HepG2 (cell line): ENCODE data around the gene EPC1. TPM values are rescaled to one million over a fixed set of nuclear protein-coding genes. Genes with fewer than 3 reads are reported as not detected.

Experiments used
- ATAC-seq: fragments of 200-7000 bp; cut with Tn5 transposase; 3 replicates; pipeline ENCODE4 v1.9.1; 2020; ENCODE audit warnings: mild to moderate bottlenecking, moderate library complexity
- BruUV-seq: library from RNA; stranded (reverse); fragments of 400-500 nt; replicated peaks from 2 replicates; lab custom pipeline; 2021; lab: Mats Ljungman, UMichigan
- CTCF ChIA-PET: fragments of 300-600 bp; formaldehyde crosslinking; extraction: SDS; loops from one replicate; lab custom pipeline; 2021; ENCODE audit warnings: low total read pairs, inconsistent platforms, low intra/inter-chr PET ratio; lab: Yijun Ruan, JAX
- POLR2A ChIA-PET: fragments of 350-600 bp; sonication (Branson Sonifier 250); formaldehyde crosslinking; loops from one replicate; lab custom pipeline; 2020; ENCODE audit warnings: antibody characterized with exemption, inconsistent platforms; lab: Yijun Ruan, JAX
- DNase-seq: peaks from one replicate; pipeline ENCODE4 v3.0.0-alpha.2; 2015; ENCODE audit warnings: low spot score
- FAIRE-seq: peaks from 3 replicates; lab custom pipeline; 2011; peaks lifted over from hg19 to GRCh38; lab: Jason Lieb, UNC
- H2AFZ ChIP-seq: one replicate; pipeline ENCODE4 v1.6.1; 2011; ENCODE audit warnings: low read length, inconsistent platforms
- H3K27ac ChIP-seq: fragments of 300-600 bp; 3 replicates; pipeline ENCODE4 v1.8.0; 2011; ENCODE audit warnings: mixed run types, mild to moderate bottlenecking, mixed read lengths, low read length, inconsistent platforms; ENCODE audit not compliant: insufficient read depth; ENCODE audit errors: extremely low read length
- H3K27me3 ChIP-seq, 2 experiments: fragments of 200-600 bp in 1 of 2; 2 replicates in 1 of 2; 3 replicates in 1 of 2; pipeline versions ENCODE4 v1.6.0 to v1.8.0; 2011; ENCODE audit warnings: low read length in 2 of 2, mild to moderate bottlenecking in 2 of 2, moderate library complexity in 2 of 2, inconsistent platforms in 1 of 2; ENCODE audit not compliant: insufficient read depth in 2 of 2, control insufficient read depth in 1 of 2
- H3K36me3 ChIP-seq, 2 experiments: fragments of 200-600 bp in 1 of 2; replicated peaks in 1 of 2; 2 replicates in 1 of 2; 3 replicates in 1 of 2; pipeline versions ENCODE4 v1.5.1 to v1.8.0; 2011; ENCODE audit warnings: low read length in 2 of 2, inconsistent platforms in 1 of 2; ENCODE audit not compliant: insufficient read depth in 2 of 2, control insufficient read depth in 1 of 2
- H3K4me1 ChIP-seq: 2 replicates; pipeline ENCODE4 v1.5.1; 2012; ENCODE audit warnings: low read length, inconsistent platforms; ENCODE audit not compliant: insufficient read depth
- H3K4me2 ChIP-seq: 2 replicates; pipeline ENCODE4 v1.6.0; 2011; ENCODE audit warnings: low read depth, low read length, inconsistent platforms
- H3K4me3 ChIP-seq, 3 experiments: fragments of 200-600 bp in 1 of 3; sonication (generic), shearing (Covaris generic) in 1 of 3; replicated peaks in 1 of 3; 2 replicates each; pipeline ENCODE4 v1.5.1; 2011 to 2016; ENCODE audit warnings: low read length in 3 of 3, inconsistent platforms in 2 of 3, low read depth in 2 of 3, mild to moderate bottlenecking in 2 of 3, control low read depth in 1 of 3, mixed read lengths in 1 of 3; ENCODE audit not compliant: insufficient read depth in 1 of 3
- H3K79me2 ChIP-seq: one replicate; pipeline ENCODE4 v1.6.1; 2011; ENCODE audit warnings: low read length, inconsistent platforms; ENCODE audit not compliant: insufficient read depth
- H3K9ac ChIP-seq: 2 replicates; pipeline ENCODE4 v1.6.0; 2011; ENCODE audit warnings: mild to moderate bottlenecking, low read depth, low read length, inconsistent platforms; ENCODE audit not compliant: insufficient read depth
- H3K9me3 ChIP-seq: 2 replicates; pipeline ENCODE4 v1.5.1; 2012; ENCODE audit warnings: mild to moderate bottlenecking, low read length
- H4K20me1 ChIP-seq: 2 replicates; pipeline ENCODE4 v1.6.0; 2011; ENCODE audit warnings: inconsistent platforms, mild to moderate bottlenecking, low read length, moderate library complexity; ENCODE audit not compliant: insufficient read depth
- CBX2 ChIP-seq, 2 experiments: fragments of 200-600 bp in 1 of 2; sonication (generic); formaldehyde crosslinking in 1 of 2; IDR thresholded peaks; 2 replicates each; pipeline versions ENCODE4 v1.7.0 to v1.8.1; 2018 to 2022; ENCODE audit warnings: low read depth in 2 of 2, low read length in 1 of 2, mild to moderate bottlenecking in 1 of 2, missing genetic modification reagents in 1 of 2
- HDAC6 ChIP-seq: fragments of 200-600 bp; sonication (generic); IDR thresholded peaks from 2 replicates; pipeline ENCODE4 v1.7.0; 2017; ENCODE audit warnings: mild to moderate bottlenecking, antibody characterized with exemption, low read length, low read depth
- NFIC ChIP-seq: IDR thresholded peaks from 2 replicates; pipeline ENCODE4 v1.6.1; 2012; ENCODE audit warnings: mild to moderate bottlenecking, low read length, inconsistent platforms
- SMC3 ChIP-seq: IDR thresholded peaks from 2 replicates; pipeline ENCODE4 v1.6.1; 2011; ENCODE audit warnings: low read length, improper control_type of control experiment
- TCF7 ChIP-seq: sonication (generic); IDR thresholded peaks from 2 replicates; pipeline ENCODE4 v1.6.1; 2016; ENCODE audit warnings: antibody characterized with exemption, low read depth
- ZHX2 ChIP-seq, 2 experiments: sonication (generic) in 1 of 2; formaldehyde crosslinking in 1 of 2; IDR thresholded peaks; 2 replicates each; pipeline versions ENCODE4 v1.6.1 to v1.9.0; 2014 to 2022; ENCODE audit warnings: antibody characterized with exemption in 1 of 2, borderline replicate concordance in 1 of 2, inconsistent platforms in 1 of 2, low read depth in 1 of 2, missing genetic modification reagents in 1 of 2
- ZNF460 ChIP-seq: sonication (generic); formaldehyde crosslinking; IDR thresholded peaks from 2 replicates; pipeline ENCODE4 v1.5.1; 2020; ENCODE audit warnings: missing genetic modification reagents, mild to moderate bottlenecking, borderline replicate concordance
- ZNF652 ChIP-seq: IDR thresholded peaks from 2 replicates; pipeline ENCODE4 v1.6.1; 2016; ENCODE audit warnings: low read depth, borderline replicate concordance
- WGBS: methylation state at CpG from one replicate; pipeline ENCODE4 v1.1.6; 2017; ENCODE audit warnings: low lambda C conversion rate; 5-methylcytosine and 5-hydroxymethylcytosine counted together
- in situ Hi-C: cut with HindIII; loops from 2 replicates; pipeline ENCODE4 v1.10.0; 2017; ENCODE audit warnings: low pct_unique_long_range_greater_than_20kb; ENCODE audit not compliant: extremely low pct_ligation_motif_present
- intact Hi-C: fragments of 100-400 bp; cut with micrococcal nuclease; formaldehyde crosslinking; loops from one replicate; pipeline ENCODE4 v1.10.0; 2022; ENCODE audit not compliant: unreplicated experiment
- polyA plus RNA-seq, 8 experiments: library from polyadenylated mRNA; depleted of rRNA in 3 of 8; stranded (reverse) in 7 of 8; unstranded in 1 of 8; fragments of >200 nt; fragmentation: Illumina TruSeq in 4 of 8; extraction: Trizol in 4 of 8; gene quantifications; 2 replicates each; pipeline versions ENCODE4 v1.2.1 to v1.2.3, GENCODE V29; 2011 to 2016; ENCODE audit warnings: low read depth in 4 of 8, missing spikeins in 1 of 8, mixed read lengths in 1 of 8; ENCODE audit not compliant: insufficient read depth in 1 of 8
- total RNA-seq, 5 experiments: library from RNA; depleted of rRNA; stranded (reverse); fragments of >200 nt; fragmentation: Illumina TruSeq; extraction: Trizol; gene quantifications; 2 replicates each; pipeline ENCODE4 v1.2.3, GENCODE V29; 2016; ENCODE audit warnings: low read depth in 1 of 5

The EPC1 gene
- total and polyA plus RNA-seq, 2 of the 13 experiments (the other 11 are each of a cell fraction or from before 2014, with no cell fraction given) = 28.7 to 44.2 TPM

GRCh38 chr10:32326119-32326518 is 20.8 kb downstream of the EPC1 start:
- WGBS = 91% methylated on average over 4 of the region's 4 CpGs
- H3K4me3 ChIP-seq = no peak overlapping the region
- intact Hi-C loops = no loop called here
- FAIRE-seq = no peak
- H4K20me1 ChIP-seq = peaks cover 70% of the 10 kb centered on the region
- peaks cover 99% of the 10 kb centered on the region for H3K79me2 ChIP-seq
- CTCF ChIA-PET = no interaction called here
- H3K9me3 ChIP-seq = no peaks in the 10 kb centered on the region
- POLR2A ChIA-PET = no interaction called here
- in situ Hi-C loops = no loop called here
- DNase-seq = no peak
- ATAC-seq = no peak
- peaks cover 0 to 5% of the 10 kb centered on the region in 2 experiments; a peak in 1 of 5 replicates for H3K36me3 ChIP-seq
- TF ChIP-seq SMC3 (no peak), ZNF652 (CRISPR knock-in tag) (peak; percentile 56; the same call in 1 of the 2 replicates), NFIC (no peak)
- H3K4me1 ChIP-seq = peaks cover 13% of the 10 kb centered on the region
- no TSS peak for BruUV-seq
- no peak overlapping the region for H3K9ac ChIP-seq
- H3K27me3 ChIP-seq = no peaks in the 10 kb centered on the region
- no peak overlapping the region for H3K27ac ChIP-seq
- no peak overlapping the region for H3K4me2 ChIP-seq
- H2AFZ ChIP-seq = no peak overlapping the region

GRCh38 chr10:32323051-32323450 is 23.9 kb downstream of the EPC1 start:
- TF ChIP-seq ZHX2 (IDR thresholded peaks at IDR 0.05; ENCODE audit: low read depth) (no peak), ZHX2 (CRISPR knock-in tag; IDR thresholded peaks at IDR 0.05; ENCODE audit: borderline replicate concordance) (no peak), HDAC6 (no peak), ZNF460 (CRISPR knock-in tag) (no peak), TCF7 (no peak), CBX2 (IDR thresholded peaks at IDR 0.05; ENCODE audit: low read depth, low read length) (no peak), CBX2 (CRISPR knock-in tag; IDR thresholded peaks at IDR 0.05; ENCODE audit: low read depth) (no peak)
- ChIA-PET POLR2A (no interaction called here), CTCF (no interaction called here)
- Histone ChIP-seq H3K36me3 (peaks cover 0 to 7% of the 10 kb centered on the region in 2 experiments; a peak in 2 of 5 replicates), H3K4me3 (no peak overlapping the region), H3K4me2 (no peak overlapping the region), H3K9me3 (no peaks in the 10 kb centered on the region), H3K9ac (no peak overlapping the region), H3K27ac (no peak overlapping the region), H3K27me3 (no peaks in the 10 kb centered on the region), H4K20me1 (peaks cover 51% of the 10 kb centered on the region), H2AFZ (no peak overlapping the region), H3K4me1 (no peaks in the 10 kb centered on the region), H3K79me2 (peaks cover 99% of the 10 kb centered on the region)
- DNase-seq (no peak), FAIRE-seq (no peak), ATAC-seq (no peak)
- WGBS = 96% methylated on average over 2 of the region's 2 CpGs
- in situ Hi-C loops (no loop called here), intact Hi-C loops (no loop called here)
- no TSS peak for BruUV-seq
